Transverse colon (tissue), 3 donors: ENCODE data around the gene CTDP1.

Source experiments
- CTCF ChIP-seq, 5 experiments: fragments of 200-600 bp in 3 of 5; fragments of 450-650 bp in 2 of 5; sonication (generic) in 3 of 5; IDR thresholded peaks; 1 replicate in 2 of 5; 2 replicates in 3 of 5; pipeline ENCODE4 v1.5.1; 2016 to 2017; ENCODE audit warnings: antibody characterized with exemption in 5 of 5, inconsistent platforms in 3 of 5, mild to moderate bottlenecking in 2 of 5, moderate library complexity in 1 of 5
- POLR2A ChIP-seq: fragments of 450-650 bp; IDR thresholded peaks from one replicate; pipeline ENCODE4 v1.6.1; 2016; ENCODE audit warnings: antibody characterized with exemption, mild to moderate bottlenecking, moderate library complexity

- TF ChIP-seq POLR2A = no peak
- TF ChIP-seq CTCF (IDR thresholded peaks at IDR 0.05) = no peak
These were observed 100.9 kb downstream of the CTDP1 start for GRCh38 chr18:79780547-79780946.
